KMS-11 (cell line): ENCODE measurements around the gene PPIF.

Source experiments
- H2AFZ ChIP-seq: fragments of 200-600 bp; sonication (generic); 2 replicates; pipeline ENCODE4 v1.6.1; 2016; ENCODE audit warnings: antibody characterized with exemption, mixed run types, low read depth
- H3K27ac ChIP-seq: fragments of 200-600 bp; sonication (generic); 2 replicates; pipeline ENCODE4 v1.6.1; 2016; ENCODE audit warnings: mild to moderate bottlenecking, mixed run types
- H3K27me3 ChIP-seq: fragments of 200-600 bp; sonication (generic); 2 replicates; pipeline ENCODE4 v1.6.1; 2017; ENCODE audit warnings: mild to moderate bottlenecking, low read depth, mixed run types, moderate library complexity; ENCODE audit not compliant: insufficient read depth
- H3K36me3 ChIP-seq: fragments of 200-600 bp; sonication (generic); 2 replicates; pipeline ENCODE4 v1.6.1; 2017; ENCODE audit warnings: mild to moderate bottlenecking, mixed run types; ENCODE audit not compliant: insufficient read depth
- H3K4me1 ChIP-seq: fragments of 200-600 bp; sonication (generic); 2 replicates; pipeline ENCODE4 v1.6.1; 2016; ENCODE audit warnings: mild to moderate bottlenecking, low read depth, mixed run types; ENCODE audit not compliant: poor library complexity, severe bottlenecking
- H3K4me2 ChIP-seq: fragments of 200-600 bp; sonication (generic); 2 replicates; pipeline ENCODE4 v1.7.0; 2016; ENCODE audit warnings: mild to moderate bottlenecking, mixed run types
- H3K4me3 ChIP-seq: fragments of 200-600 bp; sonication (generic); IDR thresholded peaks from 2 replicates; pipeline ENCODE4 v1.6.1; 2017; ENCODE audit warnings: low read depth, low read length, mixed read lengths; ENCODE audit not compliant: insufficient read depth
- H3K79me2 ChIP-seq: fragments of 200-600 bp; sonication (generic); 2 replicates; pipeline ENCODE4 v1.6.1; 2016; ENCODE audit warnings: low read depth, mixed run types; ENCODE audit not compliant: insufficient read depth
- H3K9ac ChIP-seq: fragments of 200-600 bp; sonication (generic); 2 replicates; pipeline ENCODE4 v1.6.1; 2016; ENCODE audit warnings: mild to moderate bottlenecking, mixed run types
- H4K20me1 ChIP-seq: fragments of 200-600 bp; sonication (generic); 2 replicates; pipeline ENCODE4 v1.6.1; 2016; ENCODE audit warnings: mild to moderate bottlenecking, mixed run types; ENCODE audit not compliant: insufficient read depth
- CTCF ChIP-seq: fragments of 200-600 bp; sonication (generic); conservative IDR thresholded peaks from 2 replicates; pipeline ENCODE4 v1.6.1; 2017; ENCODE audit warnings: low read depth, mild to moderate bottlenecking, antibody characterized with exemption, low read length, moderate library complexity, mixed read lengths

PPIF gene

GRCh38 chr10:79310200-79310865 lies 36.9 kb upstream of the PPIF start:
- no peak overlapping the region for H3K4me3 ChIP-seq
- H3K4me2 ChIP-seq: no peak overlapping the region
- no peak overlapping the region for H3K27ac ChIP-seq
- no peak for TF ChIP-seq CTCF
- no peaks in the 10 kb centered on the region for H4K20me1 ChIP-seq
- H2AFZ ChIP-seq: no peak overlapping the region
- no peaks in the 10 kb centered on the region for H3K79me2 ChIP-seq
- H3K9ac ChIP-seq: no peak overlapping the region
- no peaks in the 10 kb centered on the region; the same call in 1 of the 2 replicates for H3K36me3 ChIP-seq
- H3K4me1 ChIP-seq: peaks cover 11% of the 10 kb centered on the region
- no peaks in the 10 kb centered on the region for H3K27me3 ChIP-seq

- Histone ChIP-seq H3K4me3 (no peak overlapping the region), H3K27me3 (no peaks in the 10 kb centered on the region), H3K4me1 (peaks cover 18% of the 10 kb centered on the region), H3K9ac (no peak overlapping the region), H2AFZ (no peak overlapping the region), H4K20me1 (no peaks in the 10 kb centered on the region), H3K4me2 (no peak overlapping the region), H3K36me3 (no peaks in the 10 kb centered on the region; the same call in 1 of the 2 replicates), H3K79me2 (no peaks in the 10 kb centered on the region), H3K27ac (no peak overlapping the region)
- TF ChIP-seq CTCF: no peak
Observed at GRCh38 chr10:79310911-79311573, 36.2 kb upstream of the PPIF start.

DNA sequence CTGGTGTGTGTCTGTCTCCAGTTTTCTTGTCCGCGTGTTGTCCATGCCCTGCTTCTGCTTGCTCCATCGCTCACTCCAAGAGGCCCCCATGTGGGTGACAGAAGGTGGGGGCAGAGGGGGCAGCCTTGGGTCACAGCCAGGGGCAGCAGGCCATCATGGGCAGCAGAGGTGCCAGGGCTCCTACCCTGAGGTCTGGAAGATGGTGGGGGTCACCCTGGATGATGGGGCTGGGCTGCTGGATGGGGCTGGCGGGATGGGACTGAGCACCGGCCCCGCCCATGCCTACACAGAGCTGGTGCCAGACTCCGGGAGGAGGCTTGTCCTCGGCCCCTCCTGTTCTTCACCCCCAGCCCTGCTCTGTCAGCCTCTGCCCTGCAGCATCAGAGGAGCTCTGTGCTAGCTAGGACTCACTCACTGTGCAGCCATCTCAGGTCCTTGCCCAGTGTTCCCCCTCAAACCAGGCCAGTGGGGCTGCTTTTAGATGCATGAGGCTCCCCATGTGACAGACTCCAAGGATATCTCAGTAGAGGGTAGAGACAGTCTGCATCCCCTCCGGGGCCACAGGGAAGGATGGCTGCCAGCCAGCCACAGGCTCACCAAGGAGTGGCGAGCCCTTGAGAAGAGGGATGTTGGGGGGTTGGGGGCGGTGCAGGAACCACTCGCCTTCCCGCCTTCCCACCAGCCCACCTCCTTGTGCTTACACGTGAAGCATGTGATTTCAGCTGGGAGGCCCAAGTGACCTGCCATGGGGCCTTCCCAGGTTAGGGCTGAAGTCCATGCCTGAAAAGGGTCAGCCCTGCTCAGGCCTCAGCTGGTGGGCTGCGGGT lies 35.5 kb upstream of the PPIF start:
- Histone ChIP-seq H3K79me2 (no peaks in the 10 kb centered on the region), H3K27me3 (no peaks in the 10 kb centered on the region), H3K4me3 (no peak overlapping the region), H3K4me1 (peaks cover 26% of the 10 kb centered on the region), H2AFZ (no peak overlapping the region), H4K20me1 (no peaks in the 10 kb centered on the region), H3K9ac (no peak overlapping the region), H3K4me2 (no peak overlapping the region), H3K27ac (no peak overlapping the region), H3K36me3 (no peaks in the 10 kb centered on the region; the same call in 1 of the 2 replicates)
- no peak for TF ChIP-seq CTCF

DNA sequence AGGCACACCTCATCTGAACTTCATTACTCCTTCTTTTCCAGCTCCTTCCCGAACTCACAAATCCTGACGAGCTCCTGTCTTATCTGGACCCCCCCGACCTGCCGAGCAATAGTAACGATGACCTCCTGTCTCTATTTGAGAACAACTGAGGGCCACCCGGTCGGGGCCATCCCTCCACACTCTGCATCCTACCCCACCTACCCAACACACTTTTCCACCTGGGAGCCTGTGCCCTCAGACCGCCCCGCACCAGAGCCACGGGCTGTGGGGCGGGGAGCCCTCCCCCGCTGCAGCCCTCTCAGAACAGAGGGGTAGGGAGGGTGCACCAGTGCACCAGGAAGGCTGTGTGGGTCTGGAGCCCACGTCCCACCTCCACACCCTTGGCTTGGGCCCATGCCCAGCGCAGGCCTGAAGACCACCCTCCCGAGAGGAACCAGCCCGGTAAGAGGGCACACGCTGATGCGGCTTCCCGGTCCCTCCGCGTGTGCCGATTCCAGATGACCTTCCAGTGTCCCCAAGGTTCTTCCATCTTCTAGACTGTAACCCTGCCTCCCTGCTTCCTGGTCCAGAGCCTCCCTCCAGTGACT lies 34.6 kb upstream of the PPIF start:
- H3K4me2 ChIP-seq: no peak overlapping the region
- H3K79me2 ChIP-seq: no peaks in the 10 kb centered on the region
- no peaks in the 10 kb centered on the region for H4K20me1 ChIP-seq
- H3K4me1 ChIP-seq: peaks cover 32% of the 10 kb centered on the region
- no peak for TF ChIP-seq CTCF
- no peak overlapping the region for H2AFZ ChIP-seq
- no peak overlapping the region for H3K4me3 ChIP-seq
- no peak overlapping the region for H3K9ac ChIP-seq
- H3K27me3 ChIP-seq: no peaks in the 10 kb centered on the region
- no peaks in the 10 kb centered on the region; the same call in 1 of the 2 replicates for H3K36me3 ChIP-seq
- no peak overlapping the region for H3K27ac ChIP-seq
